IPS DF 19.7 (cell line): Measurements from ENCODE around the gene CDK12.

Experiments used
- DNase-seq: peaks from one replicate; pipeline ENCODE4 v3.0.0-alpha.2; 2013; ENCODE audit warnings: low read depth, low spot score

CDK12 gene

GRCh38 chr17:39581071-39581758 is 119.9 kb downstream of the CDK12 start:
- no peak for DNase-seq

- DNase-seq = no peak
Measured at GRCh38 chr17:39581759-39582085, 120.4 kb downstream of the CDK12 start.

GRCh38 chr17:39582658-39583057 is 121.4 kb downstream of the CDK12 start:
- no peak for DNase-seq
